LNCaP clone FGC (cell line): ENCODE results near the gene ASPSCR1.
"Not testable (repeated sequence)": the region's sequence is repeated elsewhere in the genome, so short reads cannot be mapped to it uniquely, and the experiment has no call there.

Experiments
- DNase-seq: peaks from one replicate; pipeline ENCODE4 v3.0.0-alpha.2; 2011; ENCODE audit warnings: low read depth
- H3K4me3 ChIP-seq: 2 replicates; pipeline ENCODE4 v1.5.1; 2011; ENCODE audit warnings: mild to moderate bottlenecking, low read depth, low read length, control low read depth
- TF ChIP-seq, protein P1 (sequence below): IDR thresholded peaks from 2 replicates; pipeline ENCODE4 v1.5.1; 2012; ENCODE audit warnings: mild to moderate bottlenecking; ENCODE audit not compliant: control insufficient read depth, insufficient read depth; ENCODE audit errors: extremely low read depth

The ASPSCR1 gene

DNA sequence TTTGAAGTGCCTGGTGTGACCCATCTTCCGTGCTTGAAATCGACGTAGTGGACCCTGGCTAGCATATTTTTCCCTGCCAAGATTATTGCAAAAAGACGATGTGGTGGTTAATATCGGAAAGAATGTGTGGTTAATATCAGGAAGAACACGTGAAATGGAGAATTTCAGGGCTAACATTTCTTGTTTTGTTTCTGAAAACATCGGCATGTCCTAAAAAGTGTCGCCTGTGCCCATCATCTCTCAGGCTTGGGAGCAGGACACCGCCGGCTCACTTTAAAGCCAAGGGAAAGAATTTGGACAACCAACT, 60.4 kb downstream of the ASPSCR1 start:
- DNase-seq, result no peak
- TF ChIP-seq, protein P1, sequence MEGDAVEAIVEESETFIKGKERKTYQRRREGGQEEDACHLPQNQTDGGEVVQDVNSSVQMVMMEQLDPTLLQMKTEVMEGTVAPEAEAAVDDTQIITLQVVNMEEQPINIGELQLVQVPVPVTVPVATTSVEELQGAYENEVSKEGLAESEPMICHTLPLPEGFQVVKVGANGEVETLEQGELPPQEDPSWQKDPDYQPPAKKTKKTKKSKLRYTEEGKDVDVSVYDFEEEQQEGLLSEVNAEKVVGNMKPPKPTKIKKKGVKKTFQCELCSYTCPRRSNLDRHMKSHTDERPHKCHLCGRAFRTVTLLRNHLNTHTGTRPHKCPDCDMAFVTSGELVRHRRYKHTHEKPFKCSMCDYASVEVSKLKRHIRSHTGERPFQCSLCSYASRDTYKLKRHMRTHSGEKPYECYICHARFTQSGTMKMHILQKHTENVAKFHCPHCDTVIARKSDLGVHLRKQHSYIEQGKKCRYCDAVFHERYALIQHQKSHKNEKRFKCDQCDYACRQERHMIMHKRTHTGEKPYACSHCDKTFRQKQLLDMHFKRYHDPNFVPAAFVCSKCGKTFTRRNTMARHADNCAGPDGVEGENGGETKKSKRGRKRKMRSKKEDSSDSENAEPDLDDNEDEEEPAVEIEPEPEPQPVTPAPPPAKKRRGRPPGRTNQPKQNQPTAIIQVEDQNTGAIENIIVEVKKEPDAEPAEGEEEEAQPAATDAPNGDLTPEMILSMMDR, result no peak
- H3K4me3 ChIP-seq, result peak overlapping the region; percentile 87

DNA sequence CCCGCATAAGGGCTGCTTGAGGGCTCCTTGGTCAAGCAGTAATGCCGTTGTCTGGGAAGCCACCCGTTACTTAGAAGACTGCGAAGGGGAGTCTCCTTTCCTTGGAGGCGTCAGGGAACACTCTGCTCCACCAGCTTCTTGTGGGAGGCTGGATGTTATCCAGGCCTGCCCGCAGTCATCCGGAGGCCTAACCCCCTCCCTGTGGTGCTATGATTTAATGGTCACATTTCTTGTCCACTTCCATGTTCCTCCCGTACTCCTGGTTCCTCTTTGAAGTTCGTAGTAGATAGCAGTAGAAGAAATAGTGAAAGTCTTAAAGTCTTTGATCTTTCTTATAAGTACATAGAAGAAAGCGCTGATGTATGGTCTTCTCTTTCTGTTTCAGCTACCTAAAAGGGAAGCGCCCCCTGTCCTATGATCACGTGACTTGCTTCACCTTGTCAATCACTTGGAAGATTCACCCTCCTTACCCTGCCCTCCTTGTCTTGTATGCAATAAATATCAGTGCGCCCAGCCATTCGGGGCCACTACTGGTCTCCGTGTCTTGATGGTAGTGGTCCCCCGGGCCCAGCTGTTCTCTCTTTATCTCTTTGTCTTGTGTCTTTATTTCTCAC, 61.5 kb downstream of the ASPSCR1 start:
- not testable (repeated sequence) for H3K4me3 ChIP-seq, DNase-seq

DNA sequence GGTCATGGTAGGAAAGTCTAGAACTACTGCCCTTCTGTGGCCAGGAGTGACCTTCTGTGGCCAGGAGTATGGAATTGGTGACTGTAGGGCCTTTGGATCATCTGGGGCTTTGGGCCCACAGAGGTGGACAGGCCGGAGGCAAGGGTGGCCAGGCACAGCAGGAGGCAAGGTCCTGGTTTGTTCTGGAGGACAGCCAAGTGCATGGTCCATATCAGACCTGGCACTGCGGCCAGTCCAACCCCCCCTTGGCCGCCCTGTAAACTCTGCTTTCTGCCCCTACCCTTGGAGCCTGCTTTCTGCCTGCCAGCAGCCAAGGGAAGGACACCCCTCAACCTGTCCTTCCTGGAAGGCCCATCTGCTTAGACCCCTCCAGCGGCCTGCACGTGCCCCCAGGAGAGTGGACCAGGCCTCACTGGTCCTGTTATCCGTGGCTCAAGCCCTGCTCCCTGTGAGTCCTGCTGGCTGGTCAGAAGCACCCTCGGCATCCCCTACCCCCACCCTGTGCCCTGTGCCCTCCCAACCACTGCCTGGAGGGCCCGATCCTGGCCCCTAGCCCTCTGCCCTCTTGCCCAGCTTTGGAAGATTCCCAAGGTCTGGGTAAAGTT, 62.4 kb downstream of the ASPSCR1 start:
- no peak for DNase-seq
- TF ChIP-seq, protein P1, result no peak
- no peak overlapping the region for H3K4me3 ChIP-seq

DNA sequence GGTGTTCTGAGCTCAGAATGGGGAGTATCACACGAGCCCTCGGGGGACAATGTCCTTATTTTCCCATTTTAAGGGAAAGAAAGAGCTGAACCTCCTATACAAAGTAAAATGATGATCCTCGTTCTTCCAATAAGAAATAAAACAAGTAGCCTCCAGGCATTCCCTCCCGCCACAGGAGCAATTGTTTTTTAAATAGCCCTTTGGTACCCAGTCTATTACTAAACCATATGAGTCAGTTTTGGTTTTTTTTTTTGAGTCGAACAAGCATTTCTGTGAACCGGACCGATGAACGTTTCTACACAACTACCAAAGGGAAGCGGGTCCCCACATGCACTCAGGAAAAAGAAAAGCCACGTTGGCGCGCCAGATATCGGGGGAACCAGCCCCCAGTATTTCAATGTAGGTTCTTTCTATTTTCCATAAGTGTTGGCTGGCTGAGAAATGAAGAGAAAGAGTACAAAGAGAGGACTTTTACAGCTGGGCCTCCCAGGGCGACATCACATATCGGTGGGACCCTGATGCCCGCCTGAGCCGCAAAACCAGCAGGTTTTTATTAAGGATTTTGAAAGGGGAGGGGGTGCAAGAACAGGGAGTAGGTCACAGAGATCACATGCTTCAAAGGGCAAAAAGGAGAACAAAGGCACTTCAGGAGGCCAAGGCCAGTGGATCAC, 63.9 kb downstream of the ASPSCR1 start:
- DNase-seq, result no peak
- TF ChIP-seq, protein P1, result no peak
- no peak overlapping the region for H3K4me3 ChIP-seq

DNA sequence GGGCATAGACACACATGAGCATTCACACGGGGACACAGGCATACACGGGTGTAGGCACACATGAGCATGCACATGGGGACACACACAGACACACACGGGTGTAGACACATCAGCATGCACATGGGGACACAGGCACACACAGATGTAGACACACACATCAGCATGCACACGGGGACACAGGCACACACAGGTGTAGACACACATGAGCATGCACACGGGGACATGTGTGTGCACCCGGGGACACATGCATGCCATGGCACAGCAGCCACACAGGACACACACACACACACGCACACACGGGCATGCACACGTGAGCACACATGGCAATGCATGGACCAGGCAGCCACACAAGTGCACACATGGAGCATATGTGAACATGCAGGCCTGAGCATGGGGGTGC, 65.2 kb downstream of the ASPSCR1 start:
- DNase-seq, result no peak
- TF ChIP-seq, protein P1, result no peak
- H3K4me3 ChIP-seq, result no peak overlapping the region

DNA sequence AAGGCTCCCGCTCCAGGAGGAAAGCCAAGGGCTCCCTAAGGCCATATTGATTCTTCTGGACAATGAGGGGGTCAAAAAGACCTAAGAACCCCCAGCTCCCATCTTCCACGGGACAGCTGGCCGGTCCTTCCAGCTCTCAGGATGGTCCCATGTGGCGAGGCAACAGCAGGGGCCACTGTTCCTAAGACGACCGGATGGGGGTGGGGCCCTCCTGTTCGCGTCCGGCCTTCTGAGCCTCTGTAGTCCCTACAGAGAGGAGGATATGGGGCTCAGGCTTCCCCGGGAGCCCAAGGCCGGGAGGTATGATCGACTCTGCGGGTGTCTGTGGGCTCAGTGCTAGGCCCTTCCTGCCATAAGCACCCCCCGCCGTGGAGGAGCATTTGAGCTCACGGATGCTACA, 66.1 kb downstream of the ASPSCR1 start:
- DNase-seq, result no peak
- no peak overlapping the region for H3K4me3 ChIP-seq
- TF ChIP-seq, protein P1, result no peak

DNA sequence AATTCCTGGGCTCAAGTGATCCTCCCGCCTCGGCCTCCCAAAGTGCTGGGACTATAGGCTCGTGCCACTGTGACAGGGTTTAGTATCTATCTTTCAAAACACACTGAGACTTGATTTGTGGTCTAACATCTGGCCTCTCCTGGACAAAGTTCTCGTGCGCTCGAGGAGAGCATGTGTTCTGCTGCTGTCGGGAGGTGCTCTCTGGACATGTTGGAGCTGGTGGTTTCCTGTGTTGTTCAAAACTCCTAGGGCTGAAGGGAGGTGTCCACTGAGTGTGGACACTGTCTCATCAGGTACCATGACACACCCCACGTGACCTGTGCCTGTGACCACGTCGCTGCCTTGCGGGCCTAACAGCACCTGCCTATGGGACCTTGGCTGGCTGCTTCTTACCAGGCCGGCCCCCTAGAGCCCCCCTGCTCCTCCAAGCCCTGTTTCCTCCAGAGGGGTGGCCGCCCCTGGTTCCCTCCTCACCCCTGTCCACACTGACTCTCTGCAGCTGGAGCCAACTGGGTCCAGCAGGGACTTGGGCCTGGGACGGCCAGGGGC, 68.6 kb downstream of the ASPSCR1 start:
- no peak overlapping the region for H3K4me3 ChIP-seq
- no peak for DNase-seq
- TF ChIP-seq, protein P1, result no peak
